Neutrophil (primary cell): Measurements from ENCODE around the gene RIT2.

Experiments used
- H3K27ac ChIP-seq: fragments of 200-600 bp; sonication (generic); 2 replicates; pipeline ENCODE4 v1.5.1; 2016; ENCODE audit warnings: mild to moderate bottlenecking, moderate library complexity
- H3K27me3 ChIP-seq: fragments of 200-600 bp; sonication (generic); 2 replicates; pipeline ENCODE4 v1.6.0; 2016; ENCODE audit warnings: mild to moderate bottlenecking
- H3K36me3 ChIP-seq: fragments of 200-600 bp; sonication (generic); 2 replicates; pipeline ENCODE4 v1.5.1; 2017
- H3K4me1 ChIP-seq, 2 experiments: fragments of 200-600 bp in 1 of 2; sonication (generic) in 1 of 2; 1 replicate in 1 of 2; 2 replicates in 1 of 2; pipeline versions ENCODE4 v1.5.1 to v1.6.1; 2013 to 2016; ENCODE audit warnings: low read depth in 1 of 2, low read length in 1 of 2, mild to moderate bottlenecking in 1 of 2, moderate library complexity in 1 of 2; ENCODE audit not compliant: control insufficient read depth in 1 of 2, insufficient read depth in 1 of 2
- H3K4me3 ChIP-seq, 2 experiments: fragments of 200-600 bp in 1 of 2; sonication (generic) in 1 of 2; 1 replicate in 1 of 2; 2 replicates in 1 of 2; pipeline ENCODE4 v1.5.1; 2013 to 2016; ENCODE audit warnings: low read depth in 1 of 2, low read length in 1 of 2, mild to moderate bottlenecking in 1 of 2, moderate library complexity in 1 of 2
- H3K9me3 ChIP-seq: fragments of 200-600 bp; sonication (generic); 2 replicates; pipeline ENCODE4 v1.5.1; 2016
- TF ChIP-seq, protein P1 (sequence below): fragments of 200-600 bp; sonication (generic); IDR thresholded peaks from 2 replicates; pipeline ENCODE4 v1.5.1; 2016; ENCODE audit warnings: antibody characterized with exemption

The RIT2 gene

DNA sequence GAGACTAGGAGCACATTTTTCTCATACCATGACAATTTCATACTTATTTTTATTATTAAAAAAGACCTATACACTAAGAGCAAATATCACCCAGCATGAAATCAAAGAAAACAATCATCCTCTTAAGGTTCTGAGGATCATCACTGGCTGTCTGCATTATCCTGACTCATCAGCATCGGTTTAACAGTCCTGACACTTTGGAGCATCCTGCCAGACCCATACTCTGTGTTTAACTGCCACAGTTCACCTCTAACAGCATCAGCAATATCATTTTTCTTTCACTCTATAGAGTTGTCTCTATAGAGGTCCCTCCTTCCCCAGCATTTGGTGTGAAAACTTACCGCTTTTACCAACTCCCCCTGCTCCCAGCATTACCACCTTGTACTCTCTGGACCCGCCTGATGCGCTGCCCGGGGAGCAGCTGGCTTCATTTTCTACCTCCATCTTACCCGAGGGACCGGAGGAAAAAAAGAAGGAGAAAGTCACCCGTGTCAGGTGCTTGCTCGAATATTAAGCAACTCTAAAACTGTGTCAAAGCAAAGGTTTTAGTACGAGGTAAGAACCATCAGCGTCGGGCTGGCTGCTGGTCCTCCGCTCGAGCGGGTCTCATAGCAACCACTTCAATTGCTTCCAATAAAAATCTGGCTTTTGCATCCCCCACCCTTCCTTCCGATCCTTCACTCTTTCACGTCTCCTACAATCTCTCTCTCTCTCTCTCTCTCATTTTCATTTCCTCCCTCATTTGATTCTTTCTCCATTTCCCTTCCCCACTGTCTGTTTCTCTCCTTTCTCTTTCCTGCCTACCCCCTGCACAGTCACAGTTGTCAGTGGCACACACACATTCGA, at the start of gene RIT2:
RIT2 (minus strand) TSS at position 610 of the 846 bp plus-strand sequence.
- no peaks in the 10 kb centered on the region for H3K36me3 ChIP-seq
- TF ChIP-seq, protein P1, sequence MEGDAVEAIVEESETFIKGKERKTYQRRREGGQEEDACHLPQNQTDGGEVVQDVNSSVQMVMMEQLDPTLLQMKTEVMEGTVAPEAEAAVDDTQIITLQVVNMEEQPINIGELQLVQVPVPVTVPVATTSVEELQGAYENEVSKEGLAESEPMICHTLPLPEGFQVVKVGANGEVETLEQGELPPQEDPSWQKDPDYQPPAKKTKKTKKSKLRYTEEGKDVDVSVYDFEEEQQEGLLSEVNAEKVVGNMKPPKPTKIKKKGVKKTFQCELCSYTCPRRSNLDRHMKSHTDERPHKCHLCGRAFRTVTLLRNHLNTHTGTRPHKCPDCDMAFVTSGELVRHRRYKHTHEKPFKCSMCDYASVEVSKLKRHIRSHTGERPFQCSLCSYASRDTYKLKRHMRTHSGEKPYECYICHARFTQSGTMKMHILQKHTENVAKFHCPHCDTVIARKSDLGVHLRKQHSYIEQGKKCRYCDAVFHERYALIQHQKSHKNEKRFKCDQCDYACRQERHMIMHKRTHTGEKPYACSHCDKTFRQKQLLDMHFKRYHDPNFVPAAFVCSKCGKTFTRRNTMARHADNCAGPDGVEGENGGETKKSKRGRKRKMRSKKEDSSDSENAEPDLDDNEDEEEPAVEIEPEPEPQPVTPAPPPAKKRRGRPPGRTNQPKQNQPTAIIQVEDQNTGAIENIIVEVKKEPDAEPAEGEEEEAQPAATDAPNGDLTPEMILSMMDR, result no peak
- H3K9me3 ChIP-seq, result no peaks in the 10 kb centered on the region
- no peak within 1 kb of the TSS for H3K27ac ChIP-seq
- no peaks in the 10 kb centered on the region for H3K27me3 ChIP-seq
- H3K4me3 ChIP-seq, result no peak within 1 kb of the TSS
- H3K4me1 ChIP-seq, result no peaks in the 10 kb centered on the region

GRCh38 chr18:43161528-43161927, 46.0 kb upstream of the RIT2 start:
- TF ChIP-seq, protein P1, result no peak
- Histone ChIP-seq H3K4me3 (no peak overlapping the region), H3K27me3 (no peaks in the 10 kb centered on the region)

DNA sequence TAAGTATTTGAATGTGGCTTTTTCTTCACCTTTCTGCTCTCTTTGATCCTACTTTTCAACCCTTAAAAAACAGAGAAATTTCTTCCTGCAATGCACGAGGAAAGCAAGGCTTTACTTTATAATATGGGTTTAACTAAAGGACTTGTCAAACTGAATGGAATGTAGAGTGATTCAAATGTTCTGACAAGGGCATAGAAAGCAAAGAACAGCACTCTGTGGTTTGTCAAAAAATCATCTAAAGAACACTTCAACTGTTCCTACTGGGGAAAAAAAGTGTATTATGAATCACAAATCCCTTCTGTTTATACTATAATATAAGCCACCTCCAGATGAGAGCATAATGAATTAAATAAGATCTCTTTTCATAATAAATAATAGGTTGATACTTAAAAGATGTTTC, 45.0 kb upstream of the RIT2 start:
- H3K36me3 ChIP-seq, result no peaks in the 10 kb centered on the region
- H3K4me1 ChIP-seq, result no peaks in the 10 kb centered on the region
- H3K4me3 ChIP-seq, result no peak overlapping the region
- no peaks in the 10 kb centered on the region for H3K9me3 ChIP-seq
- TF ChIP-seq, protein P1, result no peak
- no peaks in the 10 kb centered on the region for H3K27me3 ChIP-seq
- H3K27ac ChIP-seq, result no peak overlapping the region

More at GRCh38 chr18:43161528-43161927, 46.0 kb upstream of the RIT2 start:
- Histone ChIP-seq H3K4me1 (no peaks in the 10 kb centered on the region), H3K27ac (no peak overlapping the region), H3K9me3 (no peaks in the 10 kb centered on the region), H3K36me3 (no peaks in the 10 kb centered on the region)

- H3K27ac ChIP-seq, result no peak overlapping the region
- H3K9me3 ChIP-seq, result no peaks in the 10 kb centered on the region
- H3K4me3 ChIP-seq, result no peak overlapping the region
- H3K4me1 ChIP-seq, result no peaks in the 10 kb centered on the region
- no peaks in the 10 kb centered on the region for H3K36me3 ChIP-seq
- no peaks in the 10 kb centered on the region for H3K27me3 ChIP-seq
- TF ChIP-seq, protein P1, result no peak
Observed at GRCh38 chr18:43159926-43160325, 44.4 kb upstream of the RIT2 start.

GRCh38 chr18:43159086-43159770, 43.7 kb upstream of the RIT2 start:
- no peaks in the 10 kb centered on the region for H3K36me3 ChIP-seq
- no peak overlapping the region for H3K4me3 ChIP-seq
- H3K9me3 ChIP-seq, result no peaks in the 10 kb centered on the region
- no peak overlapping the region for H3K27ac ChIP-seq
- no peaks in the 10 kb centered on the region for H3K27me3 ChIP-seq
- TF ChIP-seq, protein P1, result no peak
- H3K4me1 ChIP-seq, result no peaks in the 10 kb centered on the region
